ENCODE data around the gene MTMR3.
"Not testable (repeated sequence)": the region's sequence is repeated elsewhere in the genome, so short reads cannot be mapped to it uniquely, and the experiment has no call there.

MTMR3 gene

DNA sequence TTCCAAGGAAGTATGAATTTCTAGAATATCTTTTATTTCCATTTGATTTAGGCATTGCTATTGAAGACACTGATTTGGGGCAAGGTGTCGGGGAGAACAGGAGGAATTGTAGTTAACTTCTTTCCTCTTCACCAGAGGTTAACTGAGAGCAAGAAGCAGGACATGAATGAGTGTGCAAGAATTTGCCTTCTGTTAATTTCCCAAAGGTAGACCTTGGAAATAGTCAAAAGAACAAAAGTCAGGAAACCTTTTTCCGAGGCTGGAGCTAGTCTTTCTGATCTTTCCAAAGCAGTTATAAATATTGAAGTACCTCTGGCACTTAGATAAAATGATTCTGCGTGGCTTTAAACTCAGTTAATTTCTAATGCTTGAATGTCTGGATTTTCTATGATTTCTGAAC is 66.9 kb downstream of the MTMR3 start:
- Mint-ChIP-seq H3K4me1 (ENCODE audit: low read depth) (peaks cover 62% of the 10 kb centered on the region), H3K27me3 (no peaks in the 10 kb centered on the region), H3K27ac (no peak overlapping the region)

GRCh38 chr22:29951791-29952413 is 68.9 kb downstream of the MTMR3 start:
- Mint-ChIP-seq H3K36me3 (ENCODE audit: low read depth) (no peaks in the 10 kb centered on the region), H3K9me3 (no peaks in the 10 kb centered on the region), H3K4me3 (no peak overlapping the region), H3K27me3 (no peaks in the 10 kb centered on the region), H3K27ac (no peak overlapping the region), H3K4me1 (ENCODE audit: low read depth) (peaks cover 57% of the 10 kb centered on the region)

More for the DNA sequence above, 66.9 kb downstream of the MTMR3 start:
- Mint-ChIP-seq H3K9me3 (no peaks in the 10 kb centered on the region), H3K36me3 (ENCODE audit: low read depth) (no peaks in the 10 kb centered on the region), H3K4me3 (no peak overlapping the region)

DNA sequence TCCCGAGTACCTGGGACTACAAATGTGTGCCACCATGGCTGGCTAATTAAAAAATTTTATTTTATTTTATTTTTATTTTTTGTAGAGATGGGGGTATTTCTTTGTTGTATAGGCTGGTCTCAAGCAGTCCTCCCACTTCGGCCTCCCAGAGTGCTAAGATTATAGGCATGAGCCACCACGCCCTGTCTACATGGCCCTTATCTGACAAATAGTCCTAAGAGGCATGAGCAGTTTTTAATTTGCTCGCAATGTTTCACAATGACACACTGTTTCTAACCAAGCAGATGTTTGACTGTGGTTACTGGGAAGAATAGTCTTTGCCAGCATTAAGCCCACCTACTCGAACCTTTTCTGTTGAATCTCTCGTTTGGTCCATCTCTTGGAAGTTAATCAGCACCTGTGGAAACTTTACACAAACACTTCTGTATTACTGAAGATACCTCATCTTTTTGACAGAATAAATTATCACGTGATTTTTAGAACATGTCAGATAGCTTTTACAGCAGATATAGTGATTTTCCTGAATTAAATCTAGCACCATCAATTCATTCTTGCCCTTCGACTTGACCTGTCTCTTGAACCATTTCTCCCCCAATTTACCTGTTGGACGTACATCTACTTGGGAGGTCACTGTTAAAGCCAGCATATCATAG is 71.4 kb downstream of the MTMR3 start:
- no peak overlapping the region for H3K27ac Mint-ChIP-seq
- no peaks in the 10 kb centered on the region for H3K36me3 Mint-ChIP-seq (ENCODE audit: low read depth)
- H3K27me3 Mint-ChIP-seq = no peaks in the 10 kb centered on the region
- H3K4me1 Mint-ChIP-seq (ENCODE audit: low read depth) = peaks cover 47% of the 10 kb centered on the region
- H3K9me3 Mint-ChIP-seq = no peaks in the 10 kb centered on the region
- H3K4me3 Mint-ChIP-seq = no peak overlapping the region

DNA sequence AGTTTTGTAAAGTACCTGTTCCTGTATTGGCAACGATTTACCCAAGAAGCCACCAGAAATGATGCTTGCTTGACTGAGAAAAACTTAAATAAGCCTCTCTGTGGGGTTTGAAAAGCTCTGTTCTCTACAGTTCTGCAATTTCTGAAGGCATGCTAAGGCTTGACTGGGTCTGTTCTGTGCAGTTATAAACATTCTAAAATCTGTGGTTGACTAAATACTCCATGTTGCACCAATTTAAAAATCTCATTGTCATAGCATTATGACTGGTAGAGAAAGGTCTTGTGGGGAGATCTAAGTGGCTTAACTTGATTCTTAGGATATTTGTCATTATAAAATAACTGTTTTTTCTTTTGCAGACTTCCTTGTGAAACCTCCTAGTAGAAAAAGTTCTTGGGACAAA is 73.7 kb downstream of the MTMR3 start:
- H3K27me3 Mint-ChIP-seq = no peaks in the 10 kb centered on the region
- H3K27ac Mint-ChIP-seq = no peak overlapping the region
- peaks cover 27% of the 10 kb centered on the region for H3K4me1 Mint-ChIP-seq (ENCODE audit: low read depth)
- no peak overlapping the region for H3K4me3 Mint-ChIP-seq
- no peaks in the 10 kb centered on the region for H3K36me3 Mint-ChIP-seq (ENCODE audit: low read depth)
- H3K9me3 Mint-ChIP-seq = no peaks in the 10 kb centered on the region

GRCh38 chr22:29958170-29958569 is 75.2 kb downstream of the MTMR3 start:
- Mint-ChIP-seq H3K27ac (no peak overlapping the region), H3K4me1 (ENCODE audit: low read depth) (peaks cover 15% of the 10 kb centered on the region), H3K36me3 (ENCODE audit: low read depth) (no peaks in the 10 kb centered on the region), H3K9me3 (no peaks in the 10 kb centered on the region), H3K4me3 (no peak overlapping the region), H3K27me3 (no peaks in the 10 kb centered on the region)

- no peaks in the 10 kb centered on the region for H3K9me3 Mint-ChIP-seq
- H3K27me3 Mint-ChIP-seq = no peaks in the 10 kb centered on the region
- no peak overlapping the region for H3K4me3 Mint-ChIP-seq
- H3K36me3 Mint-ChIP-seq (ENCODE audit: low read depth) = no peaks in the 10 kb centered on the region
- no peak overlapping the region for H3K27ac Mint-ChIP-seq
- no peaks in the 10 kb centered on the region for H3K4me1 Mint-ChIP-seq (ENCODE audit: low read depth)
These were observed 81.8 kb downstream of the MTMR3 start for GRCh38 chr22:29964776-29965175.

DNA sequence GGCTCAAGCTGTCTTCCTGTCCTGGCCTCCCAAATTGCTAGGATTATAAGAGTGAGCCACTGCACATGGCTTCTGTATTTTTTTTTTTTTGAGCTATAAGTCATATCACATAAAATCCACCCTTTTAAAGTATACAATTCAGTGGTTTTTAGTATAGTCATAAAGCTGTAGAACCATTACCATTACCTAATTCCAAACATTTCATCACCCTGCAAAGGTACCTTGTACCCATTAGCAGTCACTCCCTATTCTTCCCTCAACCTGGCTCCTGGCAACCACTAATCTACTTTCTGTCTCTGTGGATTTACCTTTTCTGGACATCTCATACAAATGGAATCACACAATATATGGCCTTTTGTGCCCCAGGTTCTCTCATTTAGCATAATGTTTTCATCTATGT is 84.5 kb downstream of the MTMR3 start:
- H3K27me3 Mint-ChIP-seq = no peaks in the 10 kb centered on the region
- no peak overlapping the region for H3K27ac Mint-ChIP-seq
- no peaks in the 10 kb centered on the region for H3K4me1 Mint-ChIP-seq (ENCODE audit: low read depth)
- H3K36me3 Mint-ChIP-seq (ENCODE audit: low read depth) = peaks cover 3% of the 10 kb centered on the region
- H3K9me3 Mint-ChIP-seq = no peaks in the 10 kb centered on the region
- no peak overlapping the region for H3K4me3 Mint-ChIP-seq

- H3K27me3 Mint-ChIP-seq = no peaks in the 10 kb centered on the region
- no peak overlapping the region for H3K27ac Mint-ChIP-seq
- peaks cover 3% of the 10 kb centered on the region for H3K36me3 Mint-ChIP-seq (ENCODE audit: low read depth)
- no peaks in the 10 kb centered on the region for H3K4me1 Mint-ChIP-seq (ENCODE audit: low read depth)
- H3K9me3 Mint-ChIP-seq = no peaks in the 10 kb centered on the region
- no peak overlapping the region for H3K4me3 Mint-ChIP-seq
These were observed 88.6 kb downstream of the MTMR3 start for GRCh38 chr22:29971607-29972006.

- Mint-ChIP-seq H3K27ac (no peak overlapping the region), H3K27me3 (no peaks in the 10 kb centered on the region), H3K4me1 (ENCODE audit: low read depth) (no peaks in the 10 kb centered on the region), H3K36me3 (ENCODE audit: low read depth) (peaks cover 3% of the 10 kb centered on the region), H3K4me3 (no peak overlapping the region), H3K9me3 (no peaks in the 10 kb centered on the region)
These were observed 89.1 kb downstream of the MTMR3 start for GRCh38 chr22:29972121-29972520.

DNA sequence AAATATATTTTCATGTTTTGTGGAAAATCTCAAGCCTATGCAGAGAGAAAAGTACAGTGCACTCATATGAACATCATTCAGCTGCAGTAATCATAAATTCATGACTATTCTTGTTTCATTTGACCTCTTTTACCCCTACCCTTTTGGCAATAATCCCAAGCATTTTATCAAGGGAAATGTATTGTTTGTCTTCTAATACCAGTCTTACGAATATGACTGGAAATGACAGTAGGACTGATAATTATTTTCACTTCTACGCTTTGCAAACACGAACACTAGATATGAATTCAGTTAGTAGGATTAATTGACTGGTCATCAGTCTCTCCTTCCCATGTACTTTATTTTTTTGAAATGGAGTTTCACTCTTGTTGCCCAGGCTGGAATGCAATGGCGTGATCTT is 90.3 kb downstream of the MTMR3 start:
- Mint-ChIP-seq H3K27me3 (no peaks in the 10 kb centered on the region), H3K27ac (no peak overlapping the region), H3K9me3 (no peaks in the 10 kb centered on the region), H3K36me3 (ENCODE audit: low read depth) (peaks cover 6% of the 10 kb centered on the region), H3K4me1 (ENCODE audit: low read depth) (no peaks in the 10 kb centered on the region), H3K4me3 (no peak overlapping the region)

DNA sequence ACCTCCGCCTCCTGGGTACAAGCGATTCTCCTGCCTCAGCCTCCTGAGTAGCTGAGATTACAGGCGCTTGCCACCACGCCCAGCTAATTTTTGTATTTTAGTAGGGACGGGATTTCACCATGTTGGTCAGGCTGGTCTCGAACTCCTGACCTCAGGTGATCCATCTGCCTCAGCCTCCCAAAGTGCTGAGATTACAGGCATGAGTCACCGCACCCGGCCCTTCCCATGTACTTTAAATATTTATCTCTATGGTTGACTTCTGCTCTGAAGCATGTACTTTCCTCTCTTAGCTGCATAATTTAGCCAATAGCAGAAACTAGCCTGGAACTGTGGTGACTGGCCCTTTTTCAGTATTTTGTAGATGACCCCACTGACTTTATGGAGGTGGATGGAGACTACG is 90.7 kb downstream of the MTMR3 start:
- H3K4me3 Mint-ChIP-seq, H3K27ac Mint-ChIP-seq, H3K9me3 Mint-ChIP-seq: not testable (repeated sequence)

GRCh38 chr22:29975494-29975893 is 92.5 kb downstream of the MTMR3 start:
- H3K9me3 Mint-ChIP-seq = no peaks in the 10 kb centered on the region
- no peak overlapping the region for H3K27ac Mint-ChIP-seq
- no peaks in the 10 kb centered on the region for H3K4me1 Mint-ChIP-seq (ENCODE audit: low read depth)
- no peaks in the 10 kb centered on the region for H3K27me3 Mint-ChIP-seq
- no peak overlapping the region for H3K4me3 Mint-ChIP-seq
- H3K36me3 Mint-ChIP-seq (ENCODE audit: low read depth) = peaks cover 18% of the 10 kb centered on the region

More for the DNA sequence above, 90.7 kb downstream of the MTMR3 start:
- not testable (repeated sequence) for H3K27me3 Mint-ChIP-seq; H3K4me1 Mint-ChIP-seq (ENCODE audit: low read depth); H3K36me3 Mint-ChIP-seq (ENCODE audit: low read depth)

DNA sequence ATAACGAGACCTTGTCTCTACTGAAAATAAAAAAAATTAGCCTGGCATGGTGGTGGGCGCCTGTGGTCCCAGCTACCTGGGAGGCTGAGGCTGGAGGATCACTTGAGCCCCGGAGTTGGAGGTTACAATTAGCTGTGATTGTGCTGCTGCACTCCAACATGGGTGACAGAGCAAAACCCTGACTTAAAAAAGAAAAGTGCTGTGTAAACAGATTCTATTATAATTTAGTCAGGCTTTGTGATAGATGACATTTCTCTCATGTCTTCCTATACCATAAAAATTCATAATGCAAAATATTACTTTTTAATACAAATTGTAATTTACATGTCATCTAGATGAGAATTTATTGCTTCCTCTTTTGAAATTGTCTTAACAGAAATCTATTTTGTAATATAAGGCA is 94.1 kb downstream of the MTMR3 start:
- Mint-ChIP-seq H3K27ac (no peak overlapping the region), H3K4me3 (no peak overlapping the region), H3K36me3 (ENCODE audit: low read depth) (peaks cover 15% of the 10 kb centered on the region), H3K9me3 (no peaks in the 10 kb centered on the region), H3K4me1 (ENCODE audit: low read depth) (no peaks in the 10 kb centered on the region), H3K27me3 (no peaks in the 10 kb centered on the region)

GRCh38 chr22:29979777-29980321 is 96.9 kb downstream of the MTMR3 start:
- Mint-ChIP-seq H3K27me3 (no peaks in the 10 kb centered on the region), H3K4me1 (ENCODE audit: low read depth) (no peaks in the 10 kb centered on the region), H3K4me3 (no peak overlapping the region), H3K9me3 (no peaks in the 10 kb centered on the region), H3K27ac (no peak overlapping the region), H3K36me3 (ENCODE audit: low read depth) (peaks cover 28% of the 10 kb centered on the region)

DNA sequence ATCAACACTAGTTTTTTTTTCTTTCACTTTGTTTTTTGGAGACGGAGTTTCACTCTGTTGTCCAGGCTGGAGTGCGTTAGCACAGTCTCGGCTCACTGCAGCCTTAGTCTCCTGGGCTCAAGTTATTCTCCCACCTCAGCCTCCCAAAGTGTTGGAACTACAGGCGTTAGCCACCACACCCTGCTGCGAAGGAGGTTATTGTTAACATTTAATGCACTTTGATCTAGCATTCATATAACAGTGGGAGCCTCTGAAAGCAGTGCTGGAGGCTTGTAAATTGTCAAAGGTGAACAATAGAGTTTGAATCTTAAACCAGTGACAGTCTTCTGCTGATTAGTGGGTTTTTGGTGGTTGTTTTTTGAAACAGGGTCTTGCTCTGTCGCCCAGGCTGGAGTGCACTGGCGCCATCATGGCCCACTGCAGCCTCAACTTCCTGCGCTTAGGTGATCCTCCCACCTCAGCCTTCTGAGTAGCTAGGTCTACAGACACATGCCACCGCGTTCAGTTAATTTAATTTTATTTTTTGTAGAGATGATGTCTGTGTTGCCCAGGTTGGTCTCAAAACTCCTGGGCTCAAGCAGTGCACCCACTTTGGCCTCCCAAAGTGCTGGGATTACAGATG is 100.4 kb downstream of the MTMR3 start:
- H3K9me3 Mint-ChIP-seq = no peaks in the 10 kb centered on the region
- H3K4me1 Mint-ChIP-seq (ENCODE audit: low read depth) = no peaks in the 10 kb centered on the region
- no peak overlapping the region for H3K4me3 Mint-ChIP-seq
- H3K27ac Mint-ChIP-seq = no peak overlapping the region
- no peaks in the 10 kb centered on the region for H3K27me3 Mint-ChIP-seq
- H3K36me3 Mint-ChIP-seq (ENCODE audit: low read depth) = peaks cover 27% of the 10 kb centered on the region
